ENCODE results near the gene UGT1A1. TPM values are rescaled to one million over a fixed set of nuclear protein-coding genes. Genes with fewer than 3 reads are reported as not detected.

Gene UGT1A1
- total and polyA plus RNA-seq, 10 of the 15 experiments (the other 5 are each of a cell fraction or from before 2014, with no cell fraction given) = not detected

- no peaks in the 10 kb centered on the region for H3K36me3 ChIP-seq (ENCODE audit: control insufficient read depth in 2 of 2, insufficient read depth in 2 of 2, low read length in 1 of 2)
- RAD21 ChIA-PET (ENCODE audit: unreplicated experiment) = no interaction called here
- no peaks in the 10 kb centered on the region; a peak in 2 of 4 replicates for H3K27me3 ChIP-seq (replicated peaks in 1 of 2; ENCODE audit: control insufficient read depth in 2 of 2, insufficient read depth in 2 of 2, low read length in 1 of 2)
- no TSS peak for BruUV-seq (replicated peaks)
- H3K4me2 ChIP-seq (ENCODE audit: control insufficient read depth, insufficient read depth) = no peak overlapping the region
- intact Hi-C loops (cut with micrococcal nuclease; ENCODE audit: unreplicated experiment) = no loop called here
- FAIRE-seq = no peak
- TF ChIP-seq ATF7 (IDR thresholded peaks at IDR 0.05; ENCODE audit: low read depth) (no peak), CHD1 (IDR thresholded peaks at IDR 0.05; ENCODE audit: low read depth, low read length) (no peak), MTA3 (IDR thresholded peaks at IDR 0.05; ENCODE audit: borderline replicate concordance, low read length) (no peak), DPF2 (IDR thresholded peaks at IDR 0.05) (no peak), HDAC2 (IDR thresholded peaks at IDR 0.05) (no peak), GATAD2B (conservative IDR thresholded peaks at IDR 0.05; ENCODE audit: low read depth) (no peak), CBX3 (IDR thresholded peaks at IDR 0.05; ENCODE audit: borderline replicate concordance, low read depth) (no peak), FOS (IDR thresholded peaks at IDR 0.05; ENCODE audit: borderline replicate concordance, extremely low read depth, insufficient read length) (no peak), E2F4 (IDR thresholded peaks at IDR 0.05; ENCODE audit: low read depth, low read length) (no peak), BACH1 (IDR thresholded peaks at IDR 0.05; ENCODE audit: borderline replicate concordance) (no peak), FOXM1 (IDR thresholded peaks at IDR 0.05; ENCODE audit: low read depth, low read length) (no peak), PAX5 (IDR thresholded peaks at IDR 0.05; ENCODE audit: borderline replicate concordance, low read depth, low read length) (no peak), GABPA (IDR thresholded peaks at IDR 0.05; ENCODE audit: low read depth) (no peak), RAD21 (IDR thresholded peaks at IDR 0.05; ENCODE audit: insufficient read depth, low read depth, low read length) (no peak), YY1 (IDR thresholded peaks at IDR 0.05; ENCODE audit: low read depth, low read length) (no peak), ZBTB33 (IDR thresholded peaks at IDR 0.05) (no peak), STAT3 (IDR thresholded peaks at IDR 0.05; ENCODE audit: low read depth, low read length) (no peak), SPI1 (IDR thresholded peaks at IDR 0.05; ENCODE audit: borderline replicate concordance, insufficient read depth, low read depth, low read length) (no peak)
- no peak for DNase-seq (ENCODE audit: low read depth, low spot score)
- no peaks in the 10 kb centered on the region for H3K9me3 ChIP-seq (replicated peaks; ENCODE audit: control insufficient read depth, insufficient read depth, low read length)
- H3K4me1 ChIP-seq (ENCODE audit: control insufficient read depth, insufficient read depth, low read length) = no peaks in the 10 kb centered on the region
- no peaks in the 10 kb centered on the region for H4K20me1 ChIP-seq (ENCODE audit: control insufficient read depth, insufficient read depth)
- CTCF ChIA-PET = interaction anchor here (0.7 kb wide), 1 partner anchor 15 kb away, joined by 3 read pairs; no protein-coding TSS in a partner anchor
- POLR2A ChIA-PET = no interaction called here
- no peak overlapping the region for H3K4me3 ChIP-seq
- SMC1A ChIA-PET (ENCODE audit: uncharacterized antibody, unreplicated experiment) = no interaction called here
- H3K27ac ChIP-seq (ENCODE audit: control insufficient read depth, insufficient read depth) = no peak overlapping the region
- WGBS (ENCODE audit: insufficient coverage, insufficient replicate concordance, low lambda C conversion rate, missing lambda C conversion rate) = 49% methylated on average over 13 of the region's 13 CpGs
- H3K79me2 ChIP-seq (ENCODE audit: control insufficient read depth, insufficient read depth, low read length) = no peaks in the 10 kb centered on the region
- H2AFZ ChIP-seq (ENCODE audit: control insufficient read depth, low read depth, low read length) = no peak overlapping the region
- in situ Hi-C loops (cut with MboI) = no loop called here
- no peak overlapping the region for H3K9ac ChIP-seq (ENCODE audit: control insufficient read depth, insufficient read depth, low read length)
- no peak for ATAC-seq
Measured at GRCh38 chr2:233795735-233796171, 35.7 kb downstream of the UGT1A1 start.

Data from GM12878 (cell line).